PC-3 (cell line): ENCODE results near the gene UBR4. TPM values are rescaled to one million over a fixed set of nuclear protein-coding genes. Genes with fewer than 3 reads are reported as not detected.

Experiments used
- ATAC-seq: fragments of 200-7000 bp; cut with Tn5 transposase; 2 replicates; pipeline ENCODE4 v1.9.1; 2020; ENCODE audit warnings: mild to moderate bottlenecking, moderate library complexity
- BruUV-seq: library from RNA; stranded (reverse); fragments of 400-500 nt; replicated peaks from 2 replicates; lab custom pipeline; 2021; lab: Mats Ljungman, UMichigan
- CTCF ChIA-PET: fragments of 300-600 bp; sonication (Branson Sonifier 250); formaldehyde crosslinking; loops from one replicate; lab custom pipeline; 2022; ENCODE audit warnings: antibody characterized with exemption; lab: Charles Lee
- POLR2A ChIA-PET: fragments of 300-600 bp; sonication (Branson Sonifier 250); formaldehyde crosslinking; loops from one replicate; lab custom pipeline; 2022; ENCODE audit warnings: antibody characterized with exemption; ENCODE audit not compliant: unreplicated experiment; lab: Charles Lee
- DNase-seq: peaks from one replicate; pipeline ENCODE4 v3.0.0-alpha.2; 2015
- H2AFZ ChIP-seq: fragments of 300-600 bp; sonication (generic); 2 replicates; pipeline ENCODE4 v1.6.0; 2016; ENCODE audit warnings: antibody characterized with exemption, low read length
- H3F3A ChIP-seq: fragments of 300-600 bp; sonication (generic); one replicate; pipeline ENCODE4 v1.6.0; 2017; ENCODE audit warnings: antibody characterized with exemption, low read length, control low read depth, mild to moderate bottlenecking; ENCODE audit not compliant: unreplicated experiment
- H3K27ac ChIP-seq: fragments of 300-600 bp; sonication (generic); 2 replicates; pipeline ENCODE4 v1.5.1; 2016; ENCODE audit warnings: mild to moderate bottlenecking, low read length
- H3K27me3 ChIP-seq: fragments of 300-600 bp; sonication (generic); 2 replicates; pipeline ENCODE4 v1.6.1; 2016; ENCODE audit warnings: low read length, mixed read lengths
- H3K36me3 ChIP-seq: fragments of 300-600 bp; sonication (generic); 2 replicates; pipeline ENCODE4 v1.6.1; 2016; ENCODE audit warnings: low read depth, mixed run types, low read length, mixed read lengths
- H3K4me1 ChIP-seq: fragments of 300-600 bp; sonication (generic); 2 replicates; pipeline ENCODE4 v1.5.1; 2016; ENCODE audit warnings: low read length; ENCODE audit not compliant: insufficient read depth
- H3K4me2 ChIP-seq: fragments of 300-600 bp; sonication (generic); 2 replicates; pipeline ENCODE4 v1.6.0; 2016; ENCODE audit warnings: low read length
- H3K4me3 ChIP-seq: fragments of 300-600 bp; sonication (generic); 2 replicates; pipeline ENCODE4 v1.5.1; 2016; ENCODE audit warnings: mild to moderate bottlenecking, low read length, mixed read lengths
- H3K79me2 ChIP-seq: fragments of 300-600 bp; sonication (generic); 2 replicates; pipeline ENCODE4 v1.6.1; 2017; ENCODE audit warnings: low read length, mixed read lengths
- H3K9ac ChIP-seq: fragments of 300-600 bp; sonication (generic); 2 replicates; pipeline ENCODE4 v1.6.0; 2016; ENCODE audit warnings: mild to moderate bottlenecking, low read length
- H3K9me2 ChIP-seq: fragments of 300-600 bp; sonication (generic); replicated peaks from 2 replicates; pipeline ENCODE4 v1.6.1; 2016; ENCODE audit warnings: mixed run types, low read length, mixed read lengths
- H3K9me3 ChIP-seq: fragments of 300-600 bp; sonication (generic); 2 replicates; pipeline ENCODE4 v1.6.1; 2016; ENCODE audit warnings: low read length, mixed read lengths
- H4K20me1 ChIP-seq: fragments of 300-600 bp; sonication (generic); 2 replicates; pipeline ENCODE4 v1.6.1; 2016; ENCODE audit warnings: low read length, mixed read lengths
- EZH2 ChIP-seq: fragments of 300-600 bp; sonication (generic); IDR thresholded peaks from one replicate; pipeline ENCODE4 v1.6.1; 2017; ENCODE audit warnings: antibody characterized with exemption, mild to moderate bottlenecking, low read length; ENCODE audit not compliant: unreplicated experiment
- EZH2phosphoT487 ChIP-seq: fragments of 300-600 bp; sonication (generic); IDR thresholded peaks from 2 replicates; pipeline ENCODE4 v1.6.1; 2018; ENCODE audit warnings: mild to moderate bottlenecking, antibody characterized with exemption, low read length, borderline replicate concordance
- intact Hi-C: fragments of 100-400 bp; cut with micrococcal nuclease; formaldehyde crosslinking; loops from 2 replicates; pipeline ENCODE4 v1.9.0; 2023
- total RNA-seq: library from RNA; depleted of rRNA; stranded (reverse); fragments of >200 nt; gene quantifications from 2 replicates; pipeline ENCODE4 v1.2.3, GENCODE V29; 2014
- TF ChIP-seq, protein P1 (sequence below): fragments of 300-600 bp; sonication (generic); conservative IDR thresholded peaks from 2 replicates; pipeline ENCODE4 v1.5.1; 2017; ENCODE audit warnings: antibody characterized with exemption, low read depth, mild to moderate bottlenecking, low read length

The UBR4 gene
- total RNA-seq, 1 experiment from 2014 or later, result 141 TPM

DNA sequence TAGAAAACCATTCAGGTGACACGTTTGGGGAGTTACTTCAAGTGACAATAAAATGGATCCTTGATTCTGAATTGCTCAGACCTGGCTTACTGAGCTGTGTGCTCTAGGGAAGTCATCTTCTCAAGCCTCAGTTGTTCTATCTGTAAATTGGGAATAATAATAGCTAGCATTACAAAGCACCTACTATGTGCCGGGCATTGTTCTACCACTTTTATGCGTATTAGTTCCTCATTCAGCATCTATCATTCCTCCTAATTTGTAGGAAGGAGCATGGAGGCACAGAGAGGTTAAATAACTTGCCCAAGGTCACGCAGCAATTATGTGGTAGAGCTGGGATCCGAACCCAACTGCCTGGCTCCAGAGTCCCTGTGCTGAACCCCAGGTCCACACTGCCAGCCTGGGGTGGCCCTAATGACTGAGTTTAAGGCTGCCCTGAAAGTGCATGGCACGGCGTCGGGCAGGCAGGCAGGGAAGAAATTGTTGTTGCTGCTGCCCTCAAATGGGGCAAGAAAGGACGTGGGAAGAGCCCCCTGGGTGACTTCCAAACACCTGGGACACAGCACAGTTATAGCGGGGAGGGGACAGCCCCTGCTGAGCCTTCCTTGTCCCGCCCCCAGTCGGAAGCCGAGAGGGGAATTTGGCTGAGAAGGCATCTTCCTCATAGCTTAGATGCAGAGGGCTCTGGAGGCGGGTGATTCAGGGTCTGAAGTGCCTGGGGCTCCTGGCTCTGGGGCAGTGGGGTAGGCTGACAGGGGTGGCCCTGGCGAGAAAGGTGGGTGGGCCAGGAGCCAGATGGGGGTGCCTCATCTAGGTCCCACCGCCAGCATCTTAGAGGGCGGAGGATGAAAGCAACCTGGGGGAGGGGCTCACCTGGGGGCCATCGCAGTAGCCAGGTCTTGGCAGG is 167.1 kb downstream of the UBR4 start:
- CTCF ChIA-PET, result no interaction called here

GRCh38 chr1:19040010-19040680 is 169.9 kb downstream of the UBR4 start:
- Histone ChIP-seq H3K4me1 (peaks cover under 1% of the 10 kb centered on the region; the same call in 1 of the 2 replicates), H3K27me3 (no peaks in the 10 kb centered on the region), H4K20me1 (no peaks in the 10 kb centered on the region), H3K4me2 (no peak overlapping the region), H3K79me2 (no peaks in the 10 kb centered on the region), H3K4me3 (no peak overlapping the region), H3K9ac (no peak overlapping the region), H3K36me3 (no peaks in the 10 kb centered on the region), H2AFZ (no peak overlapping the region), H3K27ac (no peak overlapping the region), H3F3A (no peaks in the 10 kb centered on the region), H3K9me3 (no peaks in the 10 kb centered on the region), H3K9me2 (no peaks in the 10 kb centered on the region)
- intact Hi-C loops, result no loop called here
- ATAC-seq (no peak), DNase-seq (no peak)
- TF ChIP-seq, protein P1, sequence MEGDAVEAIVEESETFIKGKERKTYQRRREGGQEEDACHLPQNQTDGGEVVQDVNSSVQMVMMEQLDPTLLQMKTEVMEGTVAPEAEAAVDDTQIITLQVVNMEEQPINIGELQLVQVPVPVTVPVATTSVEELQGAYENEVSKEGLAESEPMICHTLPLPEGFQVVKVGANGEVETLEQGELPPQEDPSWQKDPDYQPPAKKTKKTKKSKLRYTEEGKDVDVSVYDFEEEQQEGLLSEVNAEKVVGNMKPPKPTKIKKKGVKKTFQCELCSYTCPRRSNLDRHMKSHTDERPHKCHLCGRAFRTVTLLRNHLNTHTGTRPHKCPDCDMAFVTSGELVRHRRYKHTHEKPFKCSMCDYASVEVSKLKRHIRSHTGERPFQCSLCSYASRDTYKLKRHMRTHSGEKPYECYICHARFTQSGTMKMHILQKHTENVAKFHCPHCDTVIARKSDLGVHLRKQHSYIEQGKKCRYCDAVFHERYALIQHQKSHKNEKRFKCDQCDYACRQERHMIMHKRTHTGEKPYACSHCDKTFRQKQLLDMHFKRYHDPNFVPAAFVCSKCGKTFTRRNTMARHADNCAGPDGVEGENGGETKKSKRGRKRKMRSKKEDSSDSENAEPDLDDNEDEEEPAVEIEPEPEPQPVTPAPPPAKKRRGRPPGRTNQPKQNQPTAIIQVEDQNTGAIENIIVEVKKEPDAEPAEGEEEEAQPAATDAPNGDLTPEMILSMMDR, result no peak
- TF ChIP-seq EZH2phosphoT487, result no peak
- no peak for TF ChIP-seq EZH2
- ChIA-PET POLR2A (no interaction called here), CTCF (no interaction called here)
- BruUV-seq, result no TSS peak

More for the DNA sequence above, 167.1 kb downstream of the UBR4 start:
- ATAC-seq, result no peak
- no peak overlapping the region for H3K9ac ChIP-seq
- TF ChIP-seq, protein P1, result no peak
- TF ChIP-seq EZH2phosphoT487, result no peak
- TF ChIP-seq EZH2, result no peak
- no peaks in the 10 kb centered on the region for H4K20me1 ChIP-seq
- no peaks in the 10 kb centered on the region for H3K9me2 ChIP-seq
- H2AFZ ChIP-seq, result no peak overlapping the region
- DNase-seq, result no peak
- BruUV-seq, result no TSS peak
- POLR2A ChIA-PET, result no interaction called here
- H3K4me2 ChIP-seq, result no peak overlapping the region
- H3K79me2 ChIP-seq, result no peaks in the 10 kb centered on the region
- H3K27ac ChIP-seq, result no peak overlapping the region
- no peaks in the 10 kb centered on the region for H3K9me3 ChIP-seq
- no peaks in the 10 kb centered on the region for H3K36me3 ChIP-seq
- intact Hi-C loops, result no loop called here
- H3F3A ChIP-seq, result no peaks in the 10 kb centered on the region
- no peak overlapping the region for H3K4me3 ChIP-seq
- H3K27me3 ChIP-seq, result no peaks in the 10 kb centered on the region
- H3K4me1 ChIP-seq, result no peaks in the 10 kb centered on the region

DNA sequence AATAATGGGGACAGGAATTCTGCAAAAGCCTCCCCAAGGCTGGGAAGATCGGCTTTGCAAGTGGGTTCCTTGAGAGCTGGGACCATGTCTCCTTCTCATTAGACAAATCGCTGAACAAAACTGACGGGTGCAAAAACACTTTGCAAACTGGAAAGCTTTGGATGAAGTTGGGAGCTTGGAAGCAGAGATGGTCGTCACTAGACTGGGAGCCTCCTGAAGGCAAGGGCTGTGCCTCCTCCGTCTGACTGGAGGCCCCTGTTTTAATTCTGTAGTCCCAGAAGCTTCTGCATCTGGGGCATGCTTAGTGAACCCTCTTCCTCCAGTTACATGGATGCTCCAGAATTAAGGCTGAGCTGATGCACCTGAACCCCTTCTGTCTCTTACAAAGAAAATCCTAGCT is 171.3 kb downstream of the UBR4 start:
- CTCF ChIA-PET, result no interaction called here
- Histone ChIP-seq H3K27me3 (no peaks in the 10 kb centered on the region), H3K9me2 (no peaks in the 10 kb centered on the region), H3K4me1 (peaks cover 15% of the 10 kb centered on the region), H4K20me1 (no peaks in the 10 kb centered on the region), H3K36me3 (no peaks in the 10 kb centered on the region), H3K9me3 (no peaks in the 10 kb centered on the region), H3K4me3 (no peak overlapping the region), H3K9ac (no peak overlapping the region), H3K27ac (no peak overlapping the region), H2AFZ (no peak overlapping the region), H3F3A (no peaks in the 10 kb centered on the region), H3K4me2 (no peak overlapping the region), H3K79me2 (no peaks in the 10 kb centered on the region)
- TF ChIP-seq EZH2 (no peak), EZH2phosphoT487 (no peak)
- TF ChIP-seq, protein P1, result no peak
- intact Hi-C loops, result no loop called here
- DNase-seq (no peak), ATAC-seq (no peak)
- no TSS peak for BruUV-seq
- POLR2A ChIA-PET, result no interaction called here
